T47D (cell line): ENCODE data around the gene THOC1.
"Not testable (repeated sequence)": the region's sequence is repeated elsewhere in the genome, so short reads cannot be mapped to it uniquely, and the experiment has no call there.

Experiments used
- DNase-seq, 2 experiments: peaks; one replicate each; pipeline versions ENCODE4 v3.0.0 to v3.0.0-alpha.2; 2011 to 2012; ENCODE audit warnings: low read depth in 1 of 2, low spot score in 1 of 2
- JUND ChIP-seq: IDR thresholded peaks from 2 replicates; pipeline ENCODE4 v1.6.1; 2012; ENCODE audit warnings: low read depth
- in situ Hi-C: cut with HindIII; loops from 2 replicates; pipeline ENCODE4 v1.10.0; 2016; ENCODE audit warnings: low sequenced_read_pairs, low pct_unique_long_range_greater_than_20kb

Gene THOC1, protein sequence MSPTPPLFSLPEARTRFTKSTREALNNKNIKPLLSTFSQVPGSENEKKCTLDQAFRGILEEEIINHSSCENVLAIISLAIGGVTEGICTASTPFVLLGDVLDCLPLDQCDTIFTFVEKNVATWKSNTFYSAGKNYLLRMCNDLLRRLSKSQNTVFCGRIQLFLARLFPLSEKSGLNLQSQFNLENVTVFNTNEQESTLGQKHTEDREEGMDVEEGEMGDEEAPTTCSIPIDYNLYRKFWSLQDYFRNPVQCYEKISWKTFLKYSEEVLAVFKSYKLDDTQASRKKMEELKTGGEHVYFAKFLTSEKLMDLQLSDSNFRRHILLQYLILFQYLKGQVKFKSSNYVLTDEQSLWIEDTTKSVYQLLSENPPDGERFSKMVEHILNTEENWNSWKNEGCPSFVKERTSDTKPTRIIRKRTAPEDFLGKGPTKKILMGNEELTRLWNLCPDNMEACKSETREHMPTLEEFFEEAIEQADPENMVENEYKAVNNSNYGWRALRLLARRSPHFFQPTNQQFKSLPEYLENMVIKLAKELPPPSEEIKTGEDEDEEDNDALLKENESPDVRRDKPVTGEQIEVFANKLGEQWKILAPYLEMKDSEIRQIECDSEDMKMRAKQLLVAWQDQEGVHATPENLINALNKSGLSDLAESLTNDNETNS

DNA sequence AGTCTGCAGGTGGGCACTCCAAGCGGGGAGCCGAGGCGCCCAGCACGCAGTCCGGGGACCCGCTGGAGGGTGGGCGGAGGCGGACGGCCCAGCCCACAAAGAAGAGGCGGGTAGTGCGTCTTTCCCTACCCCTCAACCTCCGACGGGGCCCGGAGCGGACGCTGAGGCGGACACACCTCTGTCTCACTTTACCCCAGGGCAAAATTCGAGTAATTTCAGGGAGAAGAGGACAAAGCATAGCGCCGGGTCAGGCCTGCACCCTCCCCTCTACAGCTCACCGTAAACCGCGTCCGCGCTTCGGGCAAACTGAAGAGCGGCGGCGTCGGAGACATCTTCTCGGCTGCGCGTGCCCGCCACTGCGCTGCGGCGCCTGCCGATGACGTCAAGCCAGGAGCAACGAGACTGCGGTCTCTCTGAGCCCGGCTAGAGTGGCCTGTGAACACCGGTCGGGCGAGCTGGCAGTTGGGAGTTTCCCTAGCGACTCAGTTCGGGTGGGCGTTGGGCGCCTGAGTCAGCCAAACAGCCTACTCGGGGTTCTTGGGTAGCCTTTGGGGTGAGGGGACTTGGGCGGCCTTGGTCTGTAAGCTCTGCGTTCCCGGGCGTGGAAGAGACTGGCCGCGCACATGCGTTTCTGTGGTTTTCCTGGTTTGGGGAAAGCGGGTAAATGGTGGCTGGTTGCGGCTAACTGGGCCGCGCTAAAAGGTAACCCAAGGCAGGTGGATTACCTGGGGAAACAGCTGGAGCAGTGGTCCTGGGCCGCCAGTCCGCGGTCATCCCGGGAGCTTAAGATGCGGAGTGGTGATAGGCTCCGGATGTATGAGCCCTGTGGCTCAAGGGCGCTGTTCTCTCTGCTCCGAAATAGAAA, at the start of gene THOC1:
Gene THOC1, minus strand, starts transcription at position 360 of the 865 bp plus-strand sequence. Its CDS starts 28 bp downstream, at position 332.
- in situ Hi-C loops, result no loop called here
- TF ChIP-seq JUND, result no peak

DNA sequence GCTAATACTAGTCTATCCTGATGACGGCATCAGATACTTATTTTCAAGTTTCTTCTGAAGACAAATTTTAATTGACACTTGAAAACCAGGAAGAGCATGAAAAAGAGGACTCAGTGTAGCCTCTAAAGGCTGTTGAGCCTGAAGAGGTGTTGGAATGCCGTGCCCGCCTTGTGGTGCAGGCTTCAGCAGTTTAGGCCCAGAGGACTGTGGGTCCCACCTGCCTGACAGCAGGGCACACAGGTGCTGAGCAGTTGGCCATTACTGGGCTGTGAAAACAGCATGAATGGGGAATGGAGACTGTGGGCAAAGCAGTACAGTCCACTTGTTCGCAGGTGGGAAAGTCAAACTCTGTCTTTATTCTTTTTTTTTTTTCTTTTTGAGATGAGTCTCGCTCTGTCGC, 49.8 kb upstream of the THOC1 start:
- TF ChIP-seq JUND, result no peak
- DNase-seq, result no peak
- in situ Hi-C loops, result no loop called here

More for the DNA sequence above, at the start of gene THOC1:
- peak; percentile 70 to 90 for DNase-seq

DNA sequence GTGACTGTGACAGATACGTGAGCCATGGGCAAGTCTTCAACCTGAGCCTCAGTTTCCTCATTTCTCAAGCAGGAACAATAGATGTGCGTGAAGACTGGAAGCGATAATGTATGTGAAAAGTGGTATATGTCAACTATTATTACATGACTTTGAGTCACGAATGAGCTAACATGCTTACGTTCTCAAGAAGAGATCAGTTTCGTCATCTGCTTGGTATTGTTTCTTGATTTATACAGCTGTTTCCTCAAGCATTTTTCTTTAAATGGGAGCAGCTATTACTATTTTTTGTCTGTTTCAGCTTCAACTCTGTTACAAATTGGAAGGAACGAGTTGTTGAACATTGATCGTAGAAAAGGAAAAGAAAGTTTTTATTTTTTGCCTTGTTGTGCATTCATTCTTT, 48.5 kb upstream of the THOC1 start:
- no peak for DNase-seq
- in situ Hi-C loops, result no loop called here
- TF ChIP-seq JUND, result no peak

DNA sequence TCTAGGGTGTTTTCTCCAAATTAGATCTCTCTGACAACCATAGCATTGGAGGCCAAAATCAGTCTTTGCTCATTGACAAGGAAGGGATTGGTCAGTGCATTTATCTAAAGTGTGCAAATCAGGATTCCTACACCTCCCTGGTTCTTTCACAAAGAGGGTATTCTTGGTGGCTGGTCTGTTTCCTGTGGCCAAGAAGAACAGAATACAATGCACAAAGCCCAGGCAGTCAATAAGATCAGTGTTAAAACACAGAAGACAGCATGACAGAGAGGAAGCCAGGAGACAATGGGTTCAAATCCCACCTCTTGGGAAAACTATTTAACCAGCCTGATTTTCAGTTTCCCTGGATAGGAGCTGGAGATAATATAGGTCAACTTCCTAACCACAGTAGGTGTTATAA, 46.1 kb upstream of the THOC1 start:
- TF ChIP-seq JUND, result no peak
- in situ Hi-C loops, result no loop called here
- DNase-seq, result no peak

DNA sequence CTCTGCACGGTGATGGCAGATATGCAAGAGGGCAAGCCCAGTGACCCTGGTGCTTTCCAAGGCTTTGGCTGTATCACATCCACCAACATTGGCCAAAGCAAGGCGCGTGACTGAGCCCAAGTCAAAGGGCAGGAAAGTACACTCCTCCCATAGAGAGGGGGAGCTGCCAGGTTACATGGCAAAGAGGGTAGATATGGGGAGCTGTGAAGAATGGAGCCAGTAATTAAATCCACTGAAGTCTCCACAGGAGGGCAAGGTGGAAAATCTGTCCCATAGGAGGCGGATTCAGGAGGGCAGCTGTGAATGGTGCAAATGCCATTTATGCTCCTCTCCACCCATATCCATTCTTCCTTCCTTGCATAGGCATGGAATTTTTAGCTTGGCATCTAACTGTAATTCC, 44.6 kb upstream of the THOC1 start:
- in situ Hi-C loops, result no loop called here
- no peak for DNase-seq
- no peak for TF ChIP-seq JUND

DNA sequence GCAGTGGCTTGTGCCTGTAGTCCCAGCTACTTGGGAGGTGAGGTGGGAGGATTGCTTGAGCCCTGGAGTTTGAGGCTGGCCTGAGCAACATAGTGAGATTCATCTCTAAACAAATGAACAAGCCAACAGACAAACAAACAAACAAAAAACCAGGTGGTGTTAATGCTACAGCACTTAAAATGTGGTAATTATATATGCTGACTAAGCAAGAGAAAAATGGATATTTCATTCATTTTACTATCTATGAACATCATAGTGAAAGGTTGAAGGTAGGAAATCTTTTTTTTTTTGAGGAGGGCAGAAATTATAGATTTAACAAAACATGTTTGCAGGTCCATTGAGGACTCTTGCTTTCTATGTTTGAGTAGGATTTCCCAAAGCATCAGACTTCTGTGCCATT, 42.2 kb upstream of the THOC1 start:
- DNase-seq, result no peak
- in situ Hi-C loops, result no loop called here
- TF ChIP-seq JUND, result no peak

DNA sequence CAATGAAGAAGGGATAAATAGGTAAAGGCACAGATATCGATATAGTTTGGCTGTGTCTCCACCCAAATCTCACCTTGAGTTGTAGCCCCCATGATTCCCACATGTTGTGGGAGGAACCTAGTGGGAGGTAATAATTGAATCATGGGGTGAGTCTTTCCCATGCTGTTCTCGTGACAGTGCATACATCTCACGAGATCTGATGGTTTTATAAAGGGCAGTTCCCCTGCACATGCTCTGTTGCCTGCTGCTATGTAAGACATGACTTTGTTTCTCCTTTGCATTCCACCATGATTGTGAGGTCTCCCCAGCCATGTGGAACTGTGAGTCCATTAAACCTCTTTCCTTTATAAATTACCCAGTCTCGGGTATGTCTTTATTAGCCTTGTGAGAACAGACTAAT, 40.2 kb upstream of the THOC1 start:
- DNase-seq, in situ Hi-C loops: not testable (repeated sequence)

DNA sequence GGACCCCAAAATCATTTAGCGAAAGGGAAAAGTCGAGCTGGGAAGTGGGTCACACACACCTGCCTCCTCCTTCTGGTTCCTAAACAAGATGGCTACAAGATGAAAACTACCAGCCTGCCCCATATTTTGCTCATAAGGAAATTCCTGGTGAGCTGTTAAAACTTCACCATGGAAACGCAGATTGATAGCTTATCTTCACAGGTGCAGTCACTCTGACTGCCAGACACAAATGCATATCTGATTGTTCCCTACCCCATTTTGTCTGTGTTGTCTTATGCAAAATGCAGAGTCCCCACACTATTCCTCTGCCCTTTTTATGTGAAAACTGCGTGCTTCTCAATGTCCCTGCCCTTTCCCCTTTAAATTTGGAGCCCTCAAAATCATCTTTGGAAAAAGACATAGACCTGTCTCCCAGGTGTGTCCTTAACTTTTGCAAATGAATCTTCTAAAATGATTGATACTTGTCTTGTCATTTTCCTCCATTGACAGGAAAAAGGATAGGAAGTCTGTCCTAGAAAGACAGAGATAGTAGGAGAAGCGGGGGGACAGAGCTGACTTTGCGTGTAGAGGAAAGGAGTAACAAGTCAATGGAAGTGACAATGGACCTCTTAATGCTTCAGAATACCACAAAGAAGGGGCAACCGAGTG, 38.9 kb upstream of the THOC1 start:
- in situ Hi-C loops, result no loop called here
- TF ChIP-seq JUND, result no peak
- DNase-seq, result no peak

DNA sequence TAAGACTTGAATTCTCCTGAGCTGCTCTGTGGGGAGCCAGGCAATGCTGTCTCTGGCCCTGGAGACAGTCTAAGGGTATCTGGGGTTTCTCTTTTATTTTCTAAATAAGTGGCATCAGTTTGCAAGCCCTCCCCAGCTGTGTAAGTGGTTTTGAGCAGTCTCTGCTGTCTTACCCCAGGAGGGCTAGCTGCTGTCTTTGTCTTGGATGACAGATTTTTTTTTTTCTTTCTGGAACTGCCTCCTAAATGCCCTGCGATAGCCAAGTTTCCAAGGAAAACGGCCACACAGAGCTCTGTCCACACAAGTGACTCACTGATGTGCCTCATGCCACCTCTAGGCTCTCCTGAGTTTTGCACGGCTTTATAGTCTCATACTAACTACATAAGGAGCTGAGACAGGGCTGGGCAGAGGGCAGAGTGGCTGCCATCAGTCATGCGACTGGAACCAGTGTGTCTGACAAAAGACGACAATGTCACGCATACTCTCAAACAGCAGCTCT, 37.2 kb upstream of the THOC1 start:
- in situ Hi-C loops, result no loop called here
- TF ChIP-seq JUND, result no peak

DNA sequence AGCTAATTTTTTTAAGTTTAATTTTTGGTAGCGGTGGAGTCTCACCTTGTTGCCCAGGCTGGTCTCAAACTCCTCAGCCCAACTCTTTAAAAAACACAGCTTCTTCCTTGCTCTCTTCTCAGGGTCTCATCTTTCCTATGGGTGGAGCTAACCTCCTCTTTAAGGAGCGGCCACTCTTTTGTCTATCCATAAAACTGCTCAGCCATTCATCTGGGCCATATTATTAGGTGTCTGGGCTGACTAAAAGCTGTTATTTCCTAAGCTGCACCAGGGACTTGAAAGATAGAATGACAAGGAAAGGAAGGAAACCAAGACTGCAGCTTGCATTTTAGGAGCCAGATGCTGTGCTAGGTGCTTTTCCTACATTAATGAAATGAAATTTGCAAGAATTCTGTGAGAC, 35.8 kb upstream of the THOC1 start:
- DNase-seq, result no peak
- in situ Hi-C loops, result no loop called here
- TF ChIP-seq JUND, result no peak

More for the DNA sequence above, 37.2 kb upstream of the THOC1 start:
- DNase-seq, result peak in 1 of 2 experiments; percentile 38

DNA sequence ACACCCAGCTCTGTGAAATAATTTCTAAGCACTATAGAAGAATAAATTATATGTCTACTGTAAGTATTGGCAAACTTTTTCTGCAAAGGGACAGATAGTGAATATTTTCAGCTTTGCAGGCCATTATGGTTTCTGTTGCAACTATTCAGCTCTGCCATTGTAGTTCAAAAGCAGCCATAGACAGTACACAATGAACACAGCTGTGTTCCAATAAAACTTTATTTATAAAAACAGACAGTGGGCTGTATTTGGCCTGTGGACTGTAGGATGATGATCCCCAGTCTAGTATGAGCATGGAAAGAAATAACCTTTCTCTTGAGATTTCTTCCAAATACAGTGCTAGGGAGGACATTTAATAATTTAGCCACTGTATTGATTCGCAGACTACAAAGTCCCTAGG, 35.2 kb upstream of the THOC1 start:
- no peak for TF ChIP-seq JUND
- in situ Hi-C loops, result no loop called here
- DNase-seq, result no peak

DNA sequence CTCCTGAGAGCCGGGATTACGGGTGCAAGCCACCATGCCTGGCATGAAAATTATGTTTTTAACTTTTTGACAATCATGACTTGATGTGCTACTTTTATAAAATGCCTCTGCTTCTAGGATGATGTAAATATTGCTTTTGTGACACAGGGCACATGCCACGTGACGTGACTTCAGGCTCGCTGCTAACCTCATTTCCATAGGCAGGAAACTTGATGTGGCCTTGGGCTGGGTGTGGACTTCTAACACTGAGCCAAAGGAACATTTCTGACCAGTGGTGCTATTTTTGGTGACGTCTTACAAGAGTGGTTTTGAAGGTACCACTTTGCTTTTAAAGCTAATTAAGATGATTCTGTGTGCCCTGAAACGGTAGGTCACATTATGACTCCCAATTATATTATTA, 34.2 kb upstream of the THOC1 start:
- no peak for DNase-seq
- in situ Hi-C loops, result no loop called here
- no peak for TF ChIP-seq JUND
